DMS53 treated with DMSO at 0.1 percent for 48 hours (cell line): ENCODE measurements around the gene TAB2.
"Not testable (repeated sequence)": the region's sequence is repeated elsewhere in the genome, so short reads cannot be mapped to it uniquely, and the experiment has no call there.

ENCODE experiments used
- DNase-seq: peaks from one replicate; lab custom pipeline; 2025; ENCODE audit not compliant: unreplicated experiment; lab: John Stamatoyannopoulos, UW

The TAB2 gene

DNA sequence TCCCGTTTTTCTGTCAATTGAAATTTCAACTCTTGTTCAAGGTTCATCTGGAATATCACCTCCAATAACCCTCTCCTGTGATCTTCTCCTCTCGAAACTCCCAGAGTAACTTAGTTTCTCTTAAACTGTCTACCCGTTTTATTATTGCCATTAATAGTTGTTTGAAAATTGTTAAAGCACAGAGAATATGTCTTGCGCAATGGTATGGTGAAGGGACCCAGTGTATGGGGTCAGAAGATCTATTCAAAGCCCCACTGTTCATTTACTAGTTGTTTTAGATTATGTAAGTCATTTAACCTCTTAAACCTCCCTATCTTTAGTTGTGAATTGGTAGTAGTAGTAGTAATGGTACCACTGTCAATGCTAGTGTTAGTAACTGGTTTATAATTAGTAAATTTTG, 6.2 kb upstream of the TAB2 start:
- no peak for DNase-seq

GRCh38 chr6:149311766-149312165, 5.7 kb upstream of the TAB2 start:
- DNase-seq = no peak

GRCh38 chr6:149313070-149313469, 4.4 kb upstream of the TAB2 start:
- DNase-seq = no peak

DNA sequence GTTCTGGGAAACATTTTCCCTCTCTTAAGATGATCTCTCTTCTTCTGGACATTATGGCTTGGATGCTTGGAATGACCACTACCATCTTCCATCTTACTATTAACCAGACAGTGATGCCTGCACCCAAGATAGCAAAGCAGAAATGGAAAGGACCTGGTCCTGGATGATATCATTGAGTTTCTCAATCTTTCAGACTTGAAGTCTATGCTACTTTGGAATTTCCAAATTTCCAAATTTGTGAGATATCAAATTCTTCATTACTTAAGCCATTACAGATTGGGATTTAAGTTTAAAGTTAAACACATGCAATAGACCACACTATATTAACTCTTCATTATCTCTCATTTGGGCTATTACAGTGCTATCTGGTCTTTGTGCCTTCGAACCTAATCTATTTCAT, 3.7 kb upstream of the TAB2 start:
- no peak for DNase-seq

- no peak for DNase-seq
These were observed 3.1 kb upstream of the TAB2 start for GRCh38 chr6:149314325-149314905.

DNA sequence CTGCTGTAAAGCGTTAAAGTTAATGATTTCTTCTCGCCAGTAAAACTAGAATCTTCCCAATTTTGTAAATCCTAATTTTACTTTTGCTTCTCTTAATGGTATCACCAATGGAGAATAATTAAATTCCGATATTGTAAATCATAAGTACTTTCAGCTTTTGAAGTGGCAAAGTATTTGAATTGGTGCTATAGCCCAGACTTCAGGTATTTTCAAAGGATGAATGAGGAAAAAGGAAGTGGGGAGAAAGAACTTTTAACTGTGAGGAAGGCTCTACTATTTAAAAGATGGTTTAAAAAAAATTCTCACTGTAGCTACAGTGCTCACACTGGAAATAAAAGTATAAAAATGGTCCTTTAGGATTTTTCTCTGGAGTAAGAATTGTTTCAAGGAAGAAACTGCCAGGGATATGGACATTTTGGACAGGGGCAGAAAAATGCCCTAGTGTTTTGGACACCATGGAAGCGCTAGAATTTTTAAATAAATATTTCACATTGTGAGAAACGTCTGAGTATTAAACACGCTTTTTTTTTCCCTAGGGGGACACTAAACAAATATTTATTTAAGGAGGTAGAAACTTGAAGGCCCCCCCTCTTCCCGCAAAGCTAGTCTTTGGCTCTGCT, 1.3 kb upstream of the TAB2 start:
- no peak for DNase-seq

- peak; percentile 57 for DNase-seq
These were observed 520 bp upstream of the TAB2 start for GRCh38 chr6:149316740-149317643.

DNA sequence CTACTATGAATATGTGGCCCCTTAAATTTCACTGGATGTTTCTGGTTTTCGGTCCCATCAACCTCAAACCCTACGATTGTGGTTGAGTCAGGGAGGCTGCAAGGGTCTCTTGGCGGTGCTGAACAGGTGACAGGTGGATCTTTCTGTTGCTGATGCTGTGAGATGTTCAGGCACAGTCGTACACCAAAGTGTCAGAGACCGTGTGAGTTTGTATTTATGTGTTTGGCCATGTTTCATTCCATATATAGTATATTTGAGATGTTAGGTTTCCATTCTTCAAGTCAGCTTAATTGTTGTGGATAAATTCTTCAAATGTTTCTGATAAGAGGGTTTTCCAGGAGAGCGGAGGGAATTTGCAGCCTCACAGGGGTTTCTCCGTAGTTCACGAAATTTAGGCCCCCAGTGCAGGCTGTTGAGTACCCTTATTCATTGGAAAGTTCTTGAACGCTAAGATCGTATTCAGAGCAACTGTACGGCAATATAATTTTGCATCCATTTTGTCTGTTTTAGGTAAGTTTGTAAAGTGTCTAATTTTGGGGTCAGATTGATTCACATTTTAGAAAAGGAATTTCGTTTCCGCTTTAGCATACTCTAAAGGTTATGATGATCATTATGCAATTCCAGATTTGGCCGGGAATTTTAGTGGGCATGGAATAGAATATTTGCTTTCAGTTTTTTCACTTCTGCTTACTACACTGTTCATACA, 1.2 kb downstream of the TAB2 start:
- DNase-seq = no peak

- DNase-seq = no peak
These were observed 1.9 kb downstream of the TAB2 start for GRCh38 chr6:149319422-149319821.

- DNase-seq = not testable (repeated sequence)
These were observed 2.5 kb downstream of the TAB2 start for GRCh38 chr6:149320016-149320415.

DNA sequence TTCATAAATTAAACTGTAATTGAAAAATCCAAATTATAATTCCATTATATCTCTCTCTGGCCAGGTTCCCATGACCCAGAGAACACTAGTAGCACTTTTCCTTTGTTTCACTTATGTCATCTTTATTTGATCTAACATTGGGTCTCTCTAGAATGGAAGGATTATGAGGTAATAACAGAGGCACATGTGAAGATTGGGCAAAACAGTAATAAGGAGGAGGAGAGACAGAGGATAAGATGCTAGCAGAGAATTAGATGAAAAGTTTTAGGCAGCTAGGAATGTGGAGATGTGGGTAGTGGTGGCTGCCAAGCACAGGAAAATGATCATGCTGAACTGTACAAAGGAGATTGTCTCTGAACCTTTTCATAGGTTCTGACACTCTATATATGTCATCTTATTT, 3.3 kb downstream of the TAB2 start:
- DNase-seq = no peak

DNA sequence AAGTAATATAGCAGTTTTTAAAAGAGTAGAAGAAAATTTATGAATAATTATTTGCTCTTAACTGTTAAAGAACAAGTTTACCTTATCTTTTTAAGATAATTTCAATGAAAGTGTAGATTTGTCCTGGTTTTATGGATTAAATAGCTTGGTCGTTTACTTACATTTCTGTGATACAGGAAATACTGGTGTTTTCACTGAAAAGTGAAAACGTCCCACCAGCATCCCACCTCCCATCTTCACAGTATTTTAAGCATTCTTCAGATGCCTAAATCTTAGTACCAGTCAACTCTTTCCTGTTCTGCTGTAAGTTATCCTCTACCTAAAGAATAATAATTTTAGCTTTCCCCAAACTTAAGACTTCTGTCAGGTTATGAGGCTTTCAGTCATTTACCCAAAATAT, 5.8 kb downstream of the TAB2 start:
- DNase-seq = no peak

- DNase-seq = no peak
These were observed 6.4 kb downstream of the TAB2 start for GRCh38 chr6:149323925-149324324.

- DNase-seq = no peak
These were observed 6.9 kb downstream of the TAB2 start for GRCh38 chr6:149324428-149324827.

DNA sequence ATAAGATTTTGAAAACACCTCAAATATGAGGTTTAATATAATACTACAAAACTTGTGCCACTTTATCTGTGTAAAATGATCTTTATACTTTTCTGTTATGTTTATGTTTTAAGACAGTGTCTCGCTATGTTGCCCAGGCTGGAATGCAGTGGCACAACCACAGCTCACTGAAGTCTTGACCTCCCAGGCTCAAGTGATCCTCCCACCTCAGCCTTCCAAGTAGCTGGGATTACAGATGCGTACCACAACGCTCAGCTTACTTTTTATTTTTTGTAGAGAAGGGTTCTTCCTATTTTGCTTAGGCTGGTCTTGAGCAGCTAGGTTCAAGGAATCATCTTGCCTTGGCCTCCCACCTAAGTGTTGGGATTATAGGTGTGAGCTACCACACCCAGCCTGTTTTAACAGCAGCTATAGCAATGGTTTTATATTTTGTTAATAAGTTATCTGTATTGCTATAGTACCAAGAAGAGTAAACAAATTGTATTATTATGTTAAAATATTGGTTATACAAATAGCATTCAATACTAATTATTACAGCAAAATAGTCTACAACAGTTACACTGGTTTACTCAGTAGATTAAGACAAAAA, 8.2 kb downstream of the TAB2 start:
- no peak for DNase-seq

DNA sequence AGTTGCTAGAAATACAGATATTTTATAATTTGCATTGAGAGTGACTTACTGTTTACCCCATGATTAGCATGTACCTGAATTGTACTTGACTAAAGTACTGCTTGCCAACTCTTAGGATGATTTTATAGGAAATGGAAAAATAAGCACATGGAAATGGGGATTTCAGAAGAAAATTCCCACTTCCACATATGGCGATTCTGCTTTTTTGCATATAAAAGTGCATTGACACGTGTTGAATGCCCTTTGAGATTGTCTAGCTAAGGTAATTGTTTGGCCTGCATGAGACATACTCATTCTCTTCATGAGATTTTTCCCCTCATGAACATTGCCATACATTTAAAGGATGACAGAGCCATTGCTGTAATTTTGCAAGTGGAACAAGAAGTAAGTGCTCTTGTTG, 10.1 kb downstream of the TAB2 start:
- DNase-seq = no peak

GRCh38 chr6:149328083-149328482, 10.6 kb downstream of the TAB2 start:
- DNase-seq = no peak

DNA sequence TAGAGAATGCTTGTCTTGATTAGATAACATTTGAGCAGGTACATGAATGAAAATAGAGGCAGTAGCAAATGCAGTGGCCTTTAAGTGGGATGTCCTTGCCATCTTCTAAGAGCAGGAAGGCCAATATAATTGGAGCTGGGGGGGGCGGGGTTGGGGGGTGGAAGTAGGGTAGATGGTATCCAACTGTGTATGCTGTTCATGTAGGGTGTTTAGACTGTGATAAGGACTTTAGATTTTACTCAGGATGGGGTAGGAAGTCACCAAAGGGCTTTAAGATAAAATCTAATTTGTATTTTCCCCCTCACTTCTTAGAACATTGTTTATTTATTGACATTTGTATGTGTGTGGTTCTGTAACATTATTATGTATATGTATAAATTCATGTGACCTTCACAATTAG, 12.0 kb downstream of the TAB2 start:
- DNase-seq = no peak

DNA sequence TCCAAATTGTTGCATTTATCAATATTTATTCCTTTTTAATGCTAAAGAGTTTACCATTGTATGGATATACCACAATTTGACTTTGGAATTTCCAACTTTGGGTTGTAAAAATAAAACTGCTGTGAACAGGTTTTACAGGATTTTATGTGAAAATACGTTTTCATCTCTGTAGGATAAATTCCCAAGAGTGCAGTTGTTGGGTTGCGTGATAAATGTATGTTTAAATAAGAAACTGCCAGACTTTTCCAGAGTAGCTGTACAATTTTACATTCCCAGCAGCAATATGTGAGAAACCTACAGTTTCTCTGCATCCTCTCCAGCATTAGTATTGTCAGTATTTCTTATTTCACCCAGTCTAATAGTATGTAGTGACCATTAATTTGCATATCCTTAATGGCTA, 12.6 kb downstream of the TAB2 start:
- DNase-seq = no peak

DNA sequence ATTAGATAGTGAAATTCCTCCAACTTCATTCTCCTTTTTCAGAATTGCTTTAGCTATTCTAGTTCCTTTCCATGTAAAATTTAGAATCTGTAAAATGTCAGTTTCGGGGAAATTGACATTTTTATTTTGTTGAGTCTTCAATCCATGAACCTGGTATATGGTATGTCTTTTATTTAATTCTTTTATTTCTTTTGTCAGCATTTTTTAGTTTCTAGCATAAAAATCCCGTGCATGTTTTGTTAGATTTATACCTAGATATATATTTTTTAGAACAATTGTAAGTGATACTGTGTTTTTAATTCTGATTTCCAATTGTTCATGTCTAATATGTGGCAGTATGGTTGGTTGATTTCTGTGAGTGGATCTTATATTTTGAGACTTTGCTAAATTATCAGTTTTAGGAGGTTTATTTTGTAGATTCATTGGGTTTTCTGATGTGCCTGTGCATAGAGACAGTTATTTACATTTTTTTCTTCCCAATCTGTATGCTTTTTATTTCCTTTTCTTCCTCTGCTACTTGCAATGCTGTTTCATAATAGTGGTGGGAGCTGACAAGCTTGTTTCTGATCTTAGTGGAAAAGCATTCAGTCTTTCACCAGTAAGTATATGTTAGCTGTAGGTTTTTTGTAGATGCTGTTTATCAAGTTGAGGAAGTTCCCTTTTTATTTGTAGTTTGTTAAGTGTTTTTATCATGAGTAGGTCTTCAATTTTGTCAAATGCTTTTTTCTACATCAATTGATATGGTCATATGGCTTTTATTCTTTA, 13.7 kb downstream of the TAB2 start:
- DNase-seq = no peak

DNA sequence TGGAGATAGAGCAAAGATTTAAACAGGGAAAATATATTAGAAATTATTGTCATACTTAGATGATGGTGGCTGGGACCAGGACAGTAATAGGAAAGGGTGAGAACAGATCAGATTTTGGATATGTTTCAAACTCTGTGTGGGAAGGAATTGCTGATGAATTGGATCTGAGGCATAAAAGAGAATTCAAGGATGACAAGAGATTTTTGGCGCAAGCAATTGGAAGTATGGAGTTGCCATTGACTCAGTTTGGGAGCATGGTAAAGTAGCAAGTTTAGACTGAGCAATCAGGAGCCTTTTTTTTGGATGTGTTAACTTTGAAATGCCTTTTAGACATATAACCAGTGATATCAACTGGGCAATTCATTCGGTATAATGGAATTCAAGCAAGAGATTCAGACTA, 14.4 kb downstream of the TAB2 start:
- DNase-seq = no peak
